Stimulated activated CD8-positive, alpha-beta memory T cell treated with anti-CD3 and anti-CD28 coated beads, Interleukin-2, amount 100 ng/mL, for 48 hours (primary cell): Measurements from ENCODE around the gene CTIF.

Source experiments
- DNase-seq, 2 donors: peaks; one replicate each; pipeline ENCODE4 v3.0.0-alpha.2; 2020; ENCODE audit warnings: low read depth in 2 of 2

CTIF gene

DNA sequence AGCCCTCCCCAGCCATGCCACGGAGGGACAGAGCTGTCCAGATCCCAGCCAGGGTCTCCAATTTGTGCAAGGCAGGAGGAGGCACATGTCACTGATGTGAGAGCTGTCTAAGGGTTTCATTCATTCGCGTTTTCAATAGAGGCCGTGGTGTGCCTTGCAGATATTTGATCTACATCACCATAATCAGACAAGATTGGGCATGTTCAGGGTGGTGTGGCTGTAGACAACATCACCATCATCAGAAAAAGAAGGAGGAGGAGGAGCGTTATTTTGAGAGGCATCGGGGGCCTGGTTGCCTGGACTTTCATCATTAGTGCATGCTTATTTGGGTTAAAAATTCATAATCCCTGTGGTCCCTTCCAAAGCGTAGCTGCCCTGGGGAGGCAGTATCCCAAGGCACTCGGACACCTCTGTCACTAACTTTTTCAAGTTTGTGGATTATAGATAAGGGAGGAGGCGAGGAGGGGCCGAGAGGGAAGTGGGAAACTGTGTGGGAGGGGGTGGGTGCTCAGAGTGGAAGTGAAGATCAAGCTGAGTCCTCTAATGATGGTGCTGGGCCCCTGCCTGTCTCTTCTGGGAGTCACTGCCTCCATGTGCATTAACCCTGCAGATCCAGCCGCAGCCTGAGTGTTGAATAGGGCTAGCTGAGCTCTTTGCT, 194.1 kb downstream of the CTIF start:
- no peak for DNase-seq

DNA sequence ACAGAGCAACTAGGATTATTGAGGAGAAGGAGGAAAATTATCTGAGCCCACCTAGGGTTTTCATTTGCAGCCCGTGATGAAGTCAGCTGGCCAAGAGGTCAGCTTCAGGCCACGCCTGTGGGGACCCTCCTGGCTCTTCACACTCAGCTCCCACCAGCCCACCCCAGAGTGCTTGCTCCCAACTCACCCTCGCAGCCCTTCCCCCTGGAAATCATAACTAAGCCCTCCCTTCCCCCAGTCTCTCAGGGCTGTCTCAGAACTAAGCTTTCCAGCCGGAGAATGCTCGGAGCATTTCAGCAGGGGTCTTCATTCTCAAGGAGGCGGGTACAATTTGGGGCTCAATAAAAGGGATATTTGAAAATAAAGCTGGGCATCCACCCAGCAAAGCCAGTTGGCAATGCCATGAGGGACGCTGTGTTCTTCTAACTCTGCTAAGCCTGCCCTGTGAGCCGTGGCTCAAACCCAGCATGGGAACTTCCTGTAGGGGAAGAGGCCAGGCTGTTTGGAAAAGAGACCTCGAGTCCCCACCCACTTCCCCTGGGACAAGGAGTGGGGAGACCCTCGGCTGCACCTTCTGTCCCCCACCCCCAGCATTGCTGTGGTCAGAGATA, 194.9 kb downstream of the CTIF start:
- no peak for DNase-seq

DNA sequence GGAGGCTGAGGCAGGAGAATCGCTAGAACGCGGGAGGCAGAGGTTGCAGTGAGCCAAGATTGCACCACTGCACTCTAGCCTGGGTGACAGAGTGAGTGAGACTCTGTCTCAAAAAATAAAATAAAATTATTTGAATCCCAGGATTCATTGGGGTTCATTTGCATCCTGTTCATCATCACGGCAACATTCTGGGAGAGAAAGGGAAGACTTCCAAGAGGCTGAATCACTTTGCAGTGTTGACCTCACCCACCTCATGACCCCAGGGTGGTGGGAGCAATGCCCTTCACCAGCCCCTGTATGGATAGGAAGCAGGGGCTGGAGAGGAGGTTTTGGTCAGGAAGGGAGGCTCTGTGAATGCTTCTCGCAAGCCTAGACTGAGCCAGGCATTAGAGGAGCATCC, 195.6 kb downstream of the CTIF start:
- DNase-seq = no peak

DNA sequence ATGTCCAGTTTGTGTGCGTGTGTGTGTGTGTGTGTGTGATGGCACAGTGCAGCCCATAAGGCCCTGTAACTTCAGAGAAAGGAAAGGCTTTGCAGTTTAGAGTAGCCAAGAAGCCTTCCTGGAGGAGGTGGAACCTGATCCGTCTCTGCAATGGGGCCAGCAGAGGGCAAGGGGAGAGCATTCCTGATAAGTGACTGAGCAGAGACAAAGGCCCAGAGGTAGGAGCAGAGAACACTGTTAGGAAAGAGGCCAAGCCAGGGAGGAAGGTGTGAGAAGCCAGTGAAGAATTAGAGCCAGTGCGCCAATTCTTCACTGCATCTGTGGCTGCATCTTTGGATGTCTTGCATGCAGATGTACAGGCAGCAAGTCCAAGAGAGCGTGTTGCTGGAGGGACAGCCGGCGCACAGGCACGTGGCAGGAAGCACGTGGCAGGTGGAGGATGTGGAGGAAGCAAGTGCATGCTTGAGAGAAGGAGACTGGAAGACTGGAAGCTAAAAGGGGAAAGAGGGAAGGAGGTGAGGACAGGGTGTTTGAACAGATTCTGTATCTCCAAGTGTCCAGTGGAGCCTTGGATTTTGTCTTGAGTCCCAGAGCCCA, 196.3 kb downstream of the CTIF start:
- no peak for DNase-seq

- DNase-seq = no peak
Measured at GRCh38 chr18:48735681-48736255, 196.9 kb downstream of the CTIF start.

DNA sequence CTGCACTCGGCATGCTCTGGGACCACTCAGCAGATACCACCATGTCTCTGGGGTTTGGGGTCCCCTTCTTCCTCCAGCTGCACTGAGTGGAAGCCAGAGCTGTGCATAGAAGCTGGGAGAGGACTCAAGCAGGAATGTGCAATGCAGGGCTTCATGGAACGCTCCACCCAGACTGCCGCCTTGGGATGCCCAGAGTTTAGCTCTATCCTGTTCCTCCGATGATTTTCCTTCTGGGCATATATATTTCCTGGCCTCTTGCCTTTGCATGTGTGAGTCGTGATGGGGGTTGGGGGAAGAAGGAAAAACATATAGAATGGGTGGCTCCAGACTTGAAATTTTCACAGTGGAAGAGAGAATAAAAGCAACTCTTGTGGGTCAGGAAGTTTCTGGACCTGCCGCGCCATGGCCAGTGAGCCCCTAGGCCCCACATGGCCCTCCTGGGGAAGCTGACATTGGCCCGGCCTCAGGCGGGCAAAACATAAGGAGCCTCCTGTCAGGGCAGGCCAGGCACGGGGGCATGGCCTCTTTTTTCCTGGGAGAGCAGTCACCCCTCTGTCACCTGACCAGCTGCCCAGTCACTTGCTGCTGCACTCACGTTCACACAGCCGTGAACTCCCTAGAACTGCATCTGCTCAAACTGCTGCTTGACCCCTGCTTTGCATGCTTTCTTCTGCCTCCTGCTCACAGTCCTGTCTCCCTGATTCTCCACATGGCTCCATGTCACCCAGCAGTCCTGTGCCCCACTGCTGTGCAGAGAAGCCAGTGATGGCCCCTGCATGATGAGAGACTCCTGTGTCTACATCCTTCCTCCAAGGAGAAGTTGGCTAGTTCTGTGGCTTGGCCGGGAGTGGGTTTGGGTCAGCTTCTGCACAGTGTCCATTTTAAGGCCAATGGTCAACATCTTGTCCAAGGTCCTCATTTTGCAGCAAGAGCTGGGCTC, 197.8 kb downstream of the CTIF start:
- no peak for DNase-seq

- DNase-seq = no peak
Measured at GRCh38 chr18:48739266-48740067, 200.6 kb downstream of the CTIF start.

GRCh38 chr18:48740068-48740440, 201.2 kb downstream of the CTIF start:
- DNase-seq = no peak

- DNase-seq = no peak
Measured at GRCh38 chr18:48740851-48741485, 202.1 kb downstream of the CTIF start.

DNA sequence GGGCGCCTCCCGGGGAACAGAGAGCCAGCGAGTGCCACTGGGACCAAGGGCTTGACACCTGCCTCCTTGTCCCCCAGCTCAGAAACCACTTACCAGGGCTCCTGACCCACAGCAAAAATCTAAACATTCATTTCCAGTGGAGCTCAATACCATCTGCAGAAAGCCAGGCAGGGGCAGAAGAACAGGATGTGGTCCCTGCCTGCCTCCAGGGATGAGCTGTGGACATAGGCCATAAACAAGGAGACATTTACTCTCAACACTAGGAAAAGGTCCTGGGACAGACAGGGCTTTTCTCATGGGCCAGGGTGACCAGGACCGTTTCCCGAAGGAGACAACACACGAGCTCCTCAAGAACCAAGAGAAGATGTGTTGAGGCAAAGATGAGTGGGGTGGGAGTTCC, 203.0 kb downstream of the CTIF start:
- DNase-seq = no peak

DNA sequence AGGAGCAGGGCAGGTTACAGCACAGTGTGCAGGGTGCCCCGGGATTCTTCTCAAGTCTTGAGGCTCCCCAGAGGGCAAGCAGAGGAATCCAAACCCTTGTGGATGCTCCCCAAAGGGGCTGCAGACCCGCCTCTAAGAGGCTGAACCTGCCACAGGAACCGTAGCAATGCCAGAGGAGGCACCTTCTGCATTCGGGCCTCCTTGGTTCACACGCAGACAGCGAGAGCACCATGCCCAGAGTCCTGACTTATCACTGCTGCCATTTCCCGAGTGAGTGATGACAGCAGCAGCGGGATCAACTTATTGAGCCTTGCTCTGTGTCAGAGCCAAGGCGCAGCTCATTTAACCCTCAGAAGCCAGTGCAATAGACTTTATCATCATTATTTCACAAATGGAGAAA, 203.5 kb downstream of the CTIF start:
- no peak for DNase-seq

- DNase-seq = no peak
Measured at GRCh38 chr18:48742706-48743475, 204.1 kb downstream of the CTIF start.

- no peak for DNase-seq
Measured at GRCh38 chr18:48743886-48744285, 205.1 kb downstream of the CTIF start.

DNA sequence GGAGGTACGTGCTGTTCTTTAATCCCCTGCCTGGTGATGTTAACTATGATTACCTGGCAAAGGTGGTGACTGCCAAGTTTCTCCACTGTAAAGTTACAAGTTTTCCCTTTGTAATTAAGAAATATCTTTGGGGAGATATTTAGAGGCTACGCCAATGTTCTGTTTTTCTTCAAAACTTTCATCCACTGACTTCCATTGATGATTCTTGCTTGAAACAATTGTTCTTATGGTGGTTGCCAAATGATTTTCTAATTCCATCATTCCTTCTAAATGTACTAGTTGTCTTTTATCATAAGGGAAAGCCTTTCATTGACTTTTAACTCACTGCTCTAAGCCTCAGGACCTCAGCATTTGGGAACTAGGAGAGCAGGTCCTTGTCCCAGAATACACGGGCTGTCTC, 206.5 kb downstream of the CTIF start:
- DNase-seq = no peak

DNA sequence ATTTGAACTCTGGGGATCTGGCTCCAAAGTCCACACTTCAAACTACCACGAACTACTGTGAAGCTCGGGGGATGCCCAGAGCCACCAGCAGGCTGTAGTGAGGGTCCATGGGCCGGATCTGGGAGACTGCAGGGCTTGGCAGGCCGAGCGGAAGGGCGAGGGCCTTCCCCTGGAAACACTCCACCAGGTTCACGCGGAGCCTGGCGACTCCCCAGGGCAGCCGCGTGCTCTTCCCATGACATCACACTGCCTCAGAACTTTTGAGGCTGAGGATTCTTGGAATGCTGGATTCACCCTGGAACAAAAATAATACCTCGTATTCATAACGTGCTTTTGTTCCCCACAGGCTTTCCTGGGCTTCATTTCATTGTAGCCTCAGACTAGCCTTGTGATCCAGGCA, 210.9 kb downstream of the CTIF start:
- no peak for DNase-seq

GRCh38 chr18:48750485-48751175, 211.8 kb downstream of the CTIF start:
- no peak for DNase-seq

DNA sequence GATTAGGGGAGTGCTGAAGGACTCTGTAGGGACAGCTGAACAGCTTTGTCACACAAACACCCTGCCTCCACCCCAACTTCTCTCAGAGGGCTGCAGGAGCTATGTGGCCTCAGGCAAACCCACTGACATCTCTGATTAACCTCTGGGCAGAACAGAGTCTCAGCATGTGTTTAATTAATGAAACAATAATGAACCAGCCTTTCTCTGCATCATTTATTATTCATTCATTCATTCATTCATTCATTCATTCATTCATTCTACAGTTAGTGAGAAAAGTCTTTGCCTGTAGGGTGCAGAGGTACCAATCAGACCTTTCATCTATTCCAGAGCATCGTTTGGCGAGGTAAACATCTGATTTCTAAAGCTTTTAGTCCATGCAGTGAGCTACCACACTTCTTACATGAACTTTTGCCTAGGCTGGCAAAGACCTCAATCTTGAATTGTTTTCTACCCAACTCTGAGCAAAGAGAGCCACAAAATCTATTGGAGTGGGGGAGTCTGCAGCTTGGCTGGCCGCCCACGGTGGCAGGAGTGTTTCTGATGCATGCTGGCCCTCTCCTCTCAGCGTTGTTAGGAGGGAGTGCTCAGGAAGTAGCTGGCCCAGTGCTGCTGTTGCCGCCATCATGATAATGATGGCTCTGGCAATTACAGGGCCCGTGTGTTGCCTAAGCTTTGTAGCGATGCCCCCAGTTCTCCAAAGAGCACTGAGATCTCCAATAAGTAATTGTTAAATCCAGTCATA, 213.1 kb downstream of the CTIF start:
- no peak for DNase-seq

- DNase-seq = no peak
Measured at GRCh38 chr18:48752478-48752877, 213.6 kb downstream of the CTIF start.

- no peak for DNase-seq
Measured at GRCh38 chr18:48752928-48753327, 214.1 kb downstream of the CTIF start.
